Esophagus squamous epithelium (tissue), 5 donors: ENCODE results near the gene OR2J1. TPM values are rescaled to one million over a fixed set of nuclear protein-coding genes. Genes with fewer than 3 reads are reported as not detected.
A peak's percentile ranks its signal among the peaks of the same experiment; 100 is the strongest.

ENCODE experiments used
- DNase-seq: peaks from one replicate; lab custom pipeline; 2025; lab: John Stamatoyannopoulos, UW
- H3K27ac ChIP-seq, 4 donors: fragments of 200-600 bp; sonication (generic); one replicate each; pipeline ENCODE4 v1.5.1; 2016 to 2019; ENCODE audit warnings: mild to moderate bottlenecking in 1 of 4
- H3K27me3 ChIP-seq, 4 donors: fragments of 200-600 bp; sonication (generic); 1 replicate in 3 of 4; 2 replicates in 1 of 4; pipeline versions ENCODE4 v1.5.1 to v1.6.0; 2017 to 2021; ENCODE audit warnings: antibody characterized with exemption in 1 of 4
- H3K36me3 ChIP-seq, 3 donors: fragments of 200-600 bp; sonication (generic); one replicate each; pipeline ENCODE4 v1.5.1; 2016 to 2019
- H3K4me1 ChIP-seq, 3 donors: fragments of 200-600 bp; sonication (generic); one replicate each; pipeline ENCODE4 v1.5.1; 2017 to 2019
- H3K4me3 ChIP-seq, 4 donors: fragments of 200-600 bp; sonication (generic); 1 replicate in 3 of 4; 2 replicates in 1 of 4; pipeline ENCODE4 v1.5.1; 2016 to 2019; ENCODE audit warnings: mild to moderate bottlenecking in 2 of 4, moderate library complexity in 1 of 4
- H3K9me3 ChIP-seq, 3 donors: fragments of 200-600 bp; sonication (generic); one replicate each; pipeline ENCODE4 v1.5.1; 2016 to 2019
- POLR2A ChIP-seq, 4 donors: fragments of 450-650 bp; IDR thresholded peaks; one replicate each; pipeline ENCODE4 v1.6.1; 2017; ENCODE audit warnings: antibody characterized with exemption in 4 of 4, mild to moderate bottlenecking in 4 of 4, moderate library complexity in 3 of 4
- whole genome bisulfite sequencing, 2 donors: methylation state at CpG; one replicate each; pipeline ENCODE4 v1.1.5; 2018; 5-methylcytosine and 5-hydroxymethylcytosine counted together
- intact Hi-C: fragments of 100-400 bp; cut with DNase I; formaldehyde crosslinking; loops from one replicate; pipeline ENCODE4 v1.15.0; 2022
- total RNA-seq, 4 donors: library from RNA; depleted of rRNA; stranded (reverse); fragments of >200 nt; gene quantifications; one replicate each; pipeline ENCODE4 v1.1.0, GENCODE V29; 2016
- TF ChIP-seq, protein P1 (sequence below), 6 experiments: fragments of 450-650 bp in 4 of 6; fragments of 200-600 bp in 2 of 6; sonication (generic) in 2 of 6; IDR thresholded peaks; one replicate each; pipeline ENCODE4 v1.5.1; 2016 to 2019; ENCODE audit warnings: antibody characterized with exemption in 6 of 6, mild to moderate bottlenecking in 4 of 6, moderate library complexity in 4 of 6
- donor health status: DM: yes; HTN: yes; CAD: no.

OR2J1 gene
- not detected for total RNA-seq

DNA sequence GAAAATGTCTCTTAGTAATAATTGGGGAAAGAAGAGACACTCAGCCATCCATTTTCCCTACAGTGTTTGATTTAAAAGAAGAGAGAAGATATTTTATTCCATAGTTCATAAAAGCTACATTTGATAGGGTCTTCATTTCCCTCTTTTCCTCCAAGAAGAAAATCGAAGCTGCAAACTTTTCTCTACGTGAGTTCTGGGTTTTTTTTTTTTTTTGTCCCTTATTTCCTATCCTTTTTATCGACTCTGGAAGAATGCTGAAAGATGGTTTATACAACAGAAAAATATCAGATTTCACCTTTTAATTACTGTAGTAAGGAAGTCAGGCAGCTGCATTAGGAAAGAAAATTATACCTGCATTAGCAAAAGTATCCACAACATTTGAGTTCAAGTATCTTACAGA, at the start of gene OR2J1:
Gene OR2J1 (plus strand): TSS at position 301 of the 400 bp plus-strand sequence. CDS start 1,453 bp downstream, outside the sequence.
- H3K27me3 ChIP-seq = no peaks in the 10 kb centered on the region
- 64 to 76% methylated on average over 3 of the region's 3 CpGs for WGBS, 2 donors
- no peaks in the 10 kb centered on the region for H3K36me3 ChIP-seq
- H3K4me3 ChIP-seq = no peak within 1 kb of the TSS
- DNase-seq = no peak
- no peaks in the 10 kb centered on the region for H3K9me3 ChIP-seq
- intact Hi-C loops = no loop called here
- H3K4me1 ChIP-seq = no peaks in the 10 kb centered on the region
- TF ChIP-seq, protein P1, sequence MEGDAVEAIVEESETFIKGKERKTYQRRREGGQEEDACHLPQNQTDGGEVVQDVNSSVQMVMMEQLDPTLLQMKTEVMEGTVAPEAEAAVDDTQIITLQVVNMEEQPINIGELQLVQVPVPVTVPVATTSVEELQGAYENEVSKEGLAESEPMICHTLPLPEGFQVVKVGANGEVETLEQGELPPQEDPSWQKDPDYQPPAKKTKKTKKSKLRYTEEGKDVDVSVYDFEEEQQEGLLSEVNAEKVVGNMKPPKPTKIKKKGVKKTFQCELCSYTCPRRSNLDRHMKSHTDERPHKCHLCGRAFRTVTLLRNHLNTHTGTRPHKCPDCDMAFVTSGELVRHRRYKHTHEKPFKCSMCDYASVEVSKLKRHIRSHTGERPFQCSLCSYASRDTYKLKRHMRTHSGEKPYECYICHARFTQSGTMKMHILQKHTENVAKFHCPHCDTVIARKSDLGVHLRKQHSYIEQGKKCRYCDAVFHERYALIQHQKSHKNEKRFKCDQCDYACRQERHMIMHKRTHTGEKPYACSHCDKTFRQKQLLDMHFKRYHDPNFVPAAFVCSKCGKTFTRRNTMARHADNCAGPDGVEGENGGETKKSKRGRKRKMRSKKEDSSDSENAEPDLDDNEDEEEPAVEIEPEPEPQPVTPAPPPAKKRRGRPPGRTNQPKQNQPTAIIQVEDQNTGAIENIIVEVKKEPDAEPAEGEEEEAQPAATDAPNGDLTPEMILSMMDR (IDR thresholded peaks at IDR 0.05) = no peak
- no peak for TF ChIP-seq POLR2A (IDR thresholded peaks at IDR 0.05)
- H3K27ac ChIP-seq = no peak within 1 kb of the TSS

DNA sequence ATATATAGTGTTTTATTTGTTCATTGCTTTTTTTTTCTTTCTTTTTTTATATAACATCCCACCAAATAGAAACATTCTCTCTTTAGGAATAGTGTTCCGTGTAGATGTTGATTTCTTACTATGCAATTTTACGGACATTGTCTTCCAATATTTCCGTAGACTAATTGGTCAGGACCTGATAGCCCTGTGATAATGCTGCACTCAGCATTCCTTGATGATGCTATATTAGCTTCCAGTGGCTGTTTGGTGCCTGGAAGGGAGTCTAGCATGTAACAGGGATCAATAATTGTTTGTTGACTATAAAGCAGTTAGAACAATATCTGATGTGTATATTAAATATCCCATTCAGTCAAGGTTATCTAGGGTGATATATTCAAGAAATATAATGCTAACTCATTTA, 47.6 kb upstream of the OR2J1 start:
- H3K27ac ChIP-seq = no peak overlapping the region
- H3K27me3 ChIP-seq = peaks cover 0 to 3% (median 0%) of the 10 kb centered on the region in 4 donors
- H3K36me3 ChIP-seq = no peaks in the 10 kb centered on the region
- DNase-seq = no peak
- intact Hi-C loops = no loop called here
- no peak overlapping the region for H3K4me3 ChIP-seq
- H3K4me1 ChIP-seq = no peaks in the 10 kb centered on the region
- TF ChIP-seq, protein P1 (IDR thresholded peaks at IDR 0.05) = no peak
- WGBS, 2 donors = 86% methylated on average over 3 of the region's 3 CpGs
- no peaks in the 10 kb centered on the region for H3K9me3 ChIP-seq

GRCh38 chr6:29071831-29072723, 27.2 kb upstream of the OR2J1 start:
- H3K9me3 ChIP-seq = peaks cover 0 to 9% (median 0%) of the 10 kb centered on the region in 3 donors
- no peaks in the 10 kb centered on the region for H3K4me1 ChIP-seq
- TF ChIP-seq, protein P1 (IDR thresholded peaks at IDR 0.05) = peak in 4 of 6 experiments; percentile 5 to 45 (median 8)
- TF ChIP-seq POLR2A (IDR thresholded peaks at IDR 0.05) = no peak
- DNase-seq = no peak
- H3K27me3 ChIP-seq = peaks cover 0 to 4% (median 0%) of the 10 kb centered on the region in 4 donors
- WGBS, 2 donors = 34 to 35% methylated on average over 8 to 9 of the region's 9 CpGs
- H3K36me3 ChIP-seq = no peaks in the 10 kb centered on the region
- no peak overlapping the region for H3K27ac ChIP-seq
- H3K4me3 ChIP-seq = no peak overlapping the region
- intact Hi-C loops = no loop called here

DNA sequence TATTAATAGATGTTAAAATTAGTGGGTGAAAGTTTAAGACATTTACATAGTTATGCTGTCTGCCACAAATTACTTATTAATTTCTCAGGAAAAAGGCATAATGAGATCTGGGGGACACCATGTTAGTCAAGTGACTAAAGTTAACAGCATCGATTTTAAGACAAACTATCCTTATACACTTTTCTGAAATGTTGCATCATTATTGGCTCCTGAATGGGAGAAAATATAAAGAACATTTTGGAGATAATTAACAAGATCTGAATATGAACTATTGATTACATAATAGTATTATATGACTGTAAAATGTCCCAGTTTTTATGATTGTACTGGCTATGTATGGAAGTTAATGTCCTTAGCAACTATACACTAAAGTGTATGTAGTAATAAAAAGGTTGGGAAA, 20.1 kb upstream of the OR2J1 start:
- H3K36me3 ChIP-seq = no peaks in the 10 kb centered on the region
- no peaks in the 10 kb centered on the region for H3K9me3 ChIP-seq
- no peak for DNase-seq
- no peak overlapping the region for H3K27ac ChIP-seq
- 70 to 75% methylated on average over 1 of the region's 1 CpG for WGBS, 2 donors
- H3K4me3 ChIP-seq = no peak overlapping the region
- no peaks in the 10 kb centered on the region for H3K4me1 ChIP-seq
- no peak for TF ChIP-seq POLR2A (IDR thresholded peaks at IDR 0.05)
- TF ChIP-seq, protein P1 (IDR thresholded peaks at IDR 0.05) = no peak
- no peaks in the 10 kb centered on the region for H3K27me3 ChIP-seq
- intact Hi-C loops = no loop called here

DNA sequence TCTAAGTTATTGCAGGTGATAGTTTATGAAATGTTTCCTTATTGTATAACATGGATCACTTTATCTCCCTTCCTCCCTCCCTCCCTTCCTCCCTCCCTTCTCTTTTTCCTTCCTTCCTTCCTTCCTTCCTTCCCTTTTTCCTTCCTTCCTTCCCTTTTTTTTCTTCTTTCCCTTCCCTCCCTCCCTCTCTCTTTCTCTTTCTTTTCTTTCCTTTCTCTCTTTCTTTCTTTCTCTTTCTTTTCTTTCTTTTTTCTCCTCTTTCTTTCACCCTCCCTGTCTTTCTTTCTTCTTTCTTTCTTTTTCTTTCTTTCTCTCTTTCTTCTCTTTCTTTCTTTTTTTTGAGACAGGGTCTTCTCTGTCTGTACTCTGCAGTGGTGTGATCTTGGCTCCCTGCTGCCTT, 18.0 kb upstream of the OR2J1 start:
- no peak for TF ChIP-seq POLR2A (IDR thresholded peaks at IDR 0.05)
- TF ChIP-seq, protein P1 (IDR thresholded peaks at IDR 0.05) = no peak
- Histone ChIP-seq H3K27ac (no peak overlapping the region), H3K4me1 (no peaks in the 10 kb centered on the region), H3K36me3 (no peaks in the 10 kb centered on the region), H3K4me3 (no peak overlapping the region), H3K9me3 (no peaks in the 10 kb centered on the region), H3K27me3 (no peaks in the 10 kb centered on the region)
- DNase-seq = no peak
- intact Hi-C loops = no loop called here
